Thymus (tissue), 11 donors: ENCODE measurements around the gene MCCC2. TPM values are rescaled to one million over a fixed set of nuclear protein-coding genes. Genes with fewer than 3 reads are reported as not detected.
"Not testable (repeated sequence)": the region's sequence is repeated elsewhere in the genome, so short reads cannot be mapped to it uniquely, and the experiment has no call there.

Experiments
- DNase-seq, 9 donors: peaks; one replicate each; pipeline ENCODE4 v3.0.0-alpha.2; 2013; ENCODE audit warnings: low spot score in 9 of 9, low read depth in 6 of 9, missing footprints in 1 of 9
- H3K27ac ChIP-seq, 2 donors: one replicate each; pipeline ENCODE4 v1.5.1; 2013; ENCODE audit warnings: control low read depth in 1 of 2, low read depth in 1 of 2, low read length in 1 of 2, mild to moderate bottlenecking in 1 of 2, moderate library complexity in 1 of 2
- H3K27me3 ChIP-seq, 2 donors: one replicate each; pipeline ENCODE4 v1.5.1; 2013; ENCODE audit warnings: low read length in 1 of 2; ENCODE audit not compliant: control insufficient read depth in 2 of 2, insufficient read depth in 1 of 2
- H3K36me3 ChIP-seq, 2 donors: one replicate each; pipeline ENCODE4 v1.5.1; 2013; ENCODE audit warnings: low read length in 1 of 2, mild to moderate bottlenecking in 1 of 2, moderate library complexity in 1 of 2; ENCODE audit not compliant: control insufficient read depth in 2 of 2, insufficient read depth in 2 of 2
- H3K4me1 ChIP-seq, 2 donors: one replicate each; pipeline ENCODE4 v1.5.1; 2013; ENCODE audit warnings: low read length in 2 of 2; ENCODE audit not compliant: control insufficient read depth in 2 of 2, insufficient read depth in 2 of 2
- H3K4me3 ChIP-seq, 2 donors: one replicate each; pipeline ENCODE4 v1.5.1; 2013; ENCODE audit warnings: low read length in 2 of 2, control low read depth in 1 of 2, mild to moderate bottlenecking in 1 of 2
- H3K9me3 ChIP-seq, 2 donors: one replicate each; pipeline ENCODE4 v1.5.1; 2013; ENCODE audit warnings: low read length in 1 of 2, mild to moderate bottlenecking in 1 of 2; ENCODE audit not compliant: control insufficient read depth in 2 of 2, insufficient read depth in 1 of 2
- WGBS: extraction: QIAGEN DNeasy Blood & Tissue Kit; methylation state at CpG from one replicate; pipeline ENCODE4 v1.1.7; 2013; 5-methylcytosine and 5-hydroxymethylcytosine counted together
- polyA plus RNA-seq: library from polyadenylated mRNA; stranded (reverse); fragments of 200-250 nt; gene quantifications from one replicate; pipeline ENCODE4 v1.2.3, GENCODE V29; 2013
- total RNA-seq: library from RNA; stranded (reverse); fragments of 120-200 nt; gene quantifications from one replicate; pipeline ENCODE4 v1.2.4, GENCODE V29; 2013
- donor health status: healthy.

The MCCC2 gene
- total and polyA plus RNA-seq, 2 donors = 20.2 to 23.5 TPM

GRCh38 chr5:71645030-71645429 lies 57.9 kb downstream of the MCCC2 start:
- DNase-seq = no peak
- H3K4me3 ChIP-seq = no peak overlapping the region
- H3K27ac ChIP-seq = no peak overlapping the region
- H3K4me1 ChIP-seq = no peaks in the 10 kb centered on the region
- no peaks in the 10 kb centered on the region for H3K27me3 ChIP-seq
- no peaks in the 10 kb centered on the region for H3K9me3 ChIP-seq
- peaks cover 11 to 20% of the 10 kb centered on the region in 2 donors for H3K36me3 ChIP-seq
- WGBS = 96% methylated on average over 3 of the region's 3 CpGs

GRCh38 chr5:71650940-71651339 lies 63.8 kb downstream of the MCCC2 start:
- not testable (repeated sequence) for DNase-seq, H3K4me1 ChIP-seq
- WGBS = 98% methylated on average over 3 of the region's 3 CpGs

GRCh38 chr5:71651579-71651978 lies 64.4 kb downstream of the MCCC2 start:
- DNase-seq = peak in 1 of 9 donors; percentile 19
- H3K36me3 ChIP-seq = peaks cover 11 to 30% of the 10 kb centered on the region in 2 donors
- 90% methylated on average over 3 of the region's 3 CpGs for WGBS
- no peaks in the 10 kb centered on the region for H3K4me1 ChIP-seq
- H3K4me3 ChIP-seq = no peak overlapping the region
- H3K9me3 ChIP-seq = no peaks in the 10 kb centered on the region
- H3K27me3 ChIP-seq = no peaks in the 10 kb centered on the region
- H3K27ac ChIP-seq = no peak overlapping the region

More at GRCh38 chr5:71650940-71651339, 63.8 kb downstream of the MCCC2 start:
- H3K27ac ChIP-seq, H3K4me3 ChIP-seq, H3K9me3 ChIP-seq, H3K27me3 ChIP-seq: not testable (repeated sequence)
- peaks cover 11 to 30% of the 10 kb centered on the region in 2 donors for H3K36me3 ChIP-seq

DNA sequence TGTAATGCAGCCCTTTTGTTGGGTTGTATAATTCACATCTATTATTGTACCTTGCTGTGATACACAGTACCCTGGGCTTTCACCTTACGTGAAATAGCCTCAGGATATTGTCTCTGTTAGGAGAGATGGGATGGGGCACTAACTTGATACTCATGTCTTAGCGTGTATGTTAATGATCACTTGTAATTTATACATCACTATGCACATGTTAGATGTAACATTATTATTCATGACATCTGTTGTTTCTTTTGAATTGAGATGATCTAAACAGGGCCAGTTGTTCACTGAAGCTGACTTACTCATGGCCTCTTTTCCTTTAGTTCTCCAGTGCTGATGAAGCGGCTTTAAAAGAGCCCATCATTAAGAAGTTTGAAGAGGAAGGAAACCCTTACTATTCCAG lies 65.2 kb downstream of the MCCC2 start:
- Histone ChIP-seq H3K27me3 (no peaks in the 10 kb centered on the region), H3K27ac (no peak overlapping the region), H3K4me1 (no peaks in the 10 kb centered on the region), H3K9me3 (no peaks in the 10 kb centered on the region), H3K36me3 (peaks cover 11 to 25% of the 10 kb centered on the region in 2 donors), H3K4me3 (no peak overlapping the region)
- 95% methylated on average over 3 of the region's 3 CpGs for WGBS
- no peak for DNase-seq

DNA sequence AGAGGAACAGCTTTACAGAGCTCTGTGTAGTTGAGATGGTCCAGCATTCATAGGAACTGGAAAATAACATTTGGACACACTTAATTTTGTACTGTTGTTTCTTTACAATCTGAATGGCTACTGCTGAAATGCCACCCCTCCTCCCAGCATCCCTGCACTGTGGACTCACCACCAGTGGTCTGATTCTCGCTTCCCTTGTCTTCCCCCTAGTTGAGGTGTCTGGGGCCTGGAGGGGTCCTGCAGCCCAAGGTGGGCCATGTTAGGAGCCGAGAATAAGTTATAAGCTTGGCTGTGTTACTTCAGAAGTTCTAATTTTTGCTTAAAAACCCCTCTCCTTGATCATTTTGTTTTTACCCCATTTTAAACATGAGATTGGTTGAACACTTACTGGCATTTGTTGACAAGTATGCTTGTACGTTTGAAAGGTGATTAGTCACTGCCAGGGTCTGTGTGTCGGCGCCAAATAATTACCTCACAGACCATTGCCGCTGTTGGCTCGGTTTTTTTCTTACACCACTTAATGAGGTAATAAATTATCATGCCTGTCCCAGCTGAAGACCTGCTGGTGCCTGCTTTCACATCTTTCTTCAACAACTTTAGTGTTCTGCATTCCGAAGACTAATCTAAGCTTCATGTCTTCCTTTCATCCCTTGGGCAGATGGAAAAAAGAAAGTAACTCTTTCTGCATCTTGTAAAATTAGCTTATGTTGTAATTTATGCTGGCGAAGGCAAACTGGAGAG lies 65.8 kb downstream of the MCCC2 start:
- DNase-seq = no peak
- peaks cover 9 to 26% of the 10 kb centered on the region in 2 donors for H3K36me3 ChIP-seq
- WGBS = 93% methylated on average over 9 of the region's 9 CpGs

DNA sequence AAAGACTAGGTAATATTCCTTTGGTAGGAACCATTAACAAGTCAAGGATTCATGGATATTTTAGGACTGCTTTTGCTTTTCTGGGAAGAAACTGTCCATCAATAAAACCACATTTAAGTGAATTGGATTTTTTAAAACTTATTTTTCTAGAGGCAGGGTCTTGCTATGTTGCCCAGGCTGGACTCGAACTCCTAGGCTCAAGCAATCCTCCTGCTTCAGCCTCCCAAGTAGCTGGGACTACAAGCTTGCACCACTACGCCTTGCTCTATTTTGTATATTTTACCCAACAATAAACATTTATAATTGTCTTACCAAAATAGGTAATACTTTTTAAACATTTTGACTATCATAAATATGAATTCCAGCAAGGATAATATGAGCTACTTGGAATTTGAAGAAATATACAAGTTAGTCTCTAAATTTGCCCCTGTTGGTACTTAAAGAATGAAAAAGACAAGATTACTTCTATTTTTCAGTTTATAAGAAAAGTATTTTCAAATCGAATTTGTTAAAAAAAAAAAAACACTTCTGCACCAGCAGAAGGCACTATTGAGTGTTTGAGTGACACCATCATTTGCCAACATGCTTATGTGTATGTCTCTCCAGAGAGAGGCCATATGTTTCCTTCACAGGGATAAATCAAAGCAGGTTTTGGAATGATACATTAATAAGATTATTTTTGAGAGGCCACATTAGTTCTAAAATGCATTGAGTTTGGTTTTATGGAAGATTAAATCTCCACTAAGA lies 71.9 kb downstream of the MCCC2 start:
- no peaks in the 10 kb centered on the region for H3K27me3 ChIP-seq
- WGBS = 86% methylated on average over 3 of the region's 3 CpGs
- H3K27ac ChIP-seq = no peak overlapping the region
- no peaks in the 10 kb centered on the region for H3K4me1 ChIP-seq
- no peak overlapping the region for H3K4me3 ChIP-seq
- DNase-seq = no peak
- no peaks in the 10 kb centered on the region for H3K9me3 ChIP-seq
- H3K36me3 ChIP-seq = peaks cover 0 to 6% of the 10 kb centered on the region in 2 donors

More for the DNA sequence above, 65.8 kb downstream of the MCCC2 start:
- H3K27me3 ChIP-seq = no peaks in the 10 kb centered on the region
- no peaks in the 10 kb centered on the region for H3K9me3 ChIP-seq
- no peak overlapping the region for H3K4me3 ChIP-seq
- no peaks in the 10 kb centered on the region for H3K4me1 ChIP-seq
- H3K27ac ChIP-seq = peak overlapping the region in 1 of 2 donors; percentile 67

DNA sequence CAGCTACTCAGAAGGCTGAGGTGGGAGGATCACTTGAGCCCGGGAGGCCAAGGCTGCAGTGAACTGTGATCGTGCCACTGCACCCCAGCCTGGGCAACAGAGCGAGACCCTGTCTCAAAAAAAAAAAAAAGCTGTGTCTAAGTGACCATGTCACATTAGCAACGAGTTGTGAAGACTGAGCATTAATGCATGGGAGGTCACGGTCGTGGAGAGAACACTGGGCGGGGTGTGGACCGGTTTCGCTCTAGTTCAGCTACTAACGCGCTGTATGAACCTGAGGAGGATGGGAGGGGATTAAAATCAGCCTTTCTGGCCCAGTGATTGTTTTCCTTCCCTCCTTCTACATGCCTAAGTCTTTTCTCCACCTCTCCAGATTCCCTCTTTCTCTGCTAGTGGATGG lies 75.2 kb downstream of the MCCC2 start:
- peaks cover 0 to 6% of the 10 kb centered on the region in 2 donors for H3K36me3 ChIP-seq
- H3K4me3 ChIP-seq = no peak overlapping the region
- no peak for DNase-seq
- no peaks in the 10 kb centered on the region for H3K4me1 ChIP-seq
- WGBS = 94% methylated on average over 11 of the region's 11 CpGs
- no peak overlapping the region for H3K27ac ChIP-seq
- H3K9me3 ChIP-seq = no peaks in the 10 kb centered on the region
- H3K27me3 ChIP-seq = no peaks in the 10 kb centered on the region

GRCh38 chr5:71663191-71663969 lies 76.2 kb downstream of the MCCC2 start:
- H3K27ac ChIP-seq = no peak overlapping the region
- DNase-seq = no peak
- no peaks in the 10 kb centered on the region for H3K36me3 ChIP-seq
- no peaks in the 10 kb centered on the region for H3K4me1 ChIP-seq
- 93% methylated on average over 6 of the region's 6 CpGs for WGBS
- no peak overlapping the region for H3K4me3 ChIP-seq
- H3K9me3 ChIP-seq = no peaks in the 10 kb centered on the region
- H3K27me3 ChIP-seq = no peaks in the 10 kb centered on the region

DNA sequence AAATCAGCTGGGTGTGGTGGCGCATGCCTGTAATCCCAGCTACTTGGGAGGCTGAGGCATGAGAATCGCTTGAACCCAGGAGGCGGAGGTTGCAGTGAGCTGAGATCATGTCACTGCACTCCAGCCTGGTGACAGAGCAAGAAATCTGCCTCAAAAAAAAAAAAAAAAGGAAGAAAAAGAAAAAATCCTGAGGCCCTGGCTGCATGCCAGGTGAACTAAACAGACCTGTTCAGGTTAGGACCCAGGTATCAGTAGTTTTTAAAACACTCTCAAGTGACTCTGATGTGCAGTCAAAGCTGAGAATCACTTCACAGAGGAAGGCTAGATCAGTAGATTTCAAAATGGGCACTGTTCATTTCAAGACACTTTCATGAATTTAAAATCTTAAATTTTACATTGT lies 77.5 kb downstream of the MCCC2 start:
- DNase-seq, H3K27me3 ChIP-seq, H3K36me3 ChIP-seq, H3K4me3 ChIP-seq, H3K4me1 ChIP-seq, H3K27ac ChIP-seq, H3K9me3 ChIP-seq: not testable (repeated sequence)
- over 99% methylated on average over 3 of the region's 3 CpGs for WGBS
